Esophagus (tissue), 2 donors: ENCODE measurements around the gene JMJD7. TPM values are rescaled to one million over a fixed set of nuclear protein-coding genes. Genes with fewer than 3 reads are reported as not detected.
A peak's percentile ranks its signal among the peaks of the same experiment; 100 is the strongest.

ENCODE experiments used
- H3K27ac ChIP-seq, 2 donors: one replicate each; pipeline ENCODE4 v1.5.1; 2013; ENCODE audit warnings: low read depth in 2 of 2, mild to moderate bottlenecking in 2 of 2, inconsistent platforms in 1 of 2, low read length in 1 of 2, moderate library complexity in 1 of 2
- H3K27me3 ChIP-seq, 2 donors: one replicate each; pipeline ENCODE4 v1.6.1; 2013; ENCODE audit warnings: low read length in 2 of 2, control low read depth in 1 of 2, mild to moderate bottlenecking in 1 of 2; ENCODE audit not compliant: insufficient read depth in 2 of 2, control insufficient read depth in 1 of 2
- H3K36me3 ChIP-seq, 2 donors: one replicate each; pipeline ENCODE4 v1.6.1; 2013; ENCODE audit warnings: low read length in 1 of 2; ENCODE audit not compliant: control insufficient read depth in 2 of 2, insufficient read depth in 2 of 2
- H3K4me1 ChIP-seq, 2 donors: one replicate each; pipeline ENCODE4 v1.6.1; 2013; ENCODE audit warnings: low read length in 1 of 2; ENCODE audit not compliant: control insufficient read depth in 2 of 2, insufficient read depth in 2 of 2
- H3K4me3 ChIP-seq, 2 donors: one replicate each; pipeline ENCODE4 v1.5.1; 2013; ENCODE audit warnings: low read length in 2 of 2, mild to moderate bottlenecking in 2 of 2, low read depth in 1 of 2, moderate library complexity in 1 of 2
- H3K9me3 ChIP-seq, 2 donors: one replicate each; pipeline ENCODE4 v1.6.1; 2013; ENCODE audit warnings: mild to moderate bottlenecking in 2 of 2, low read depth in 1 of 2, low read length in 1 of 2, moderate library complexity in 1 of 2; ENCODE audit not compliant: control insufficient read depth in 2 of 2, insufficient read depth in 1 of 2
- WGBS, 2 donors: extraction: QIAGEN DNeasy Blood & Tissue Kit; methylation state at CpG; one replicate each; pipeline ENCODE4 v1.1.7; 2013; 5-methylcytosine and 5-hydroxymethylcytosine counted together
- polyA plus RNA-seq, 2 donors: library from polyadenylated mRNA; stranded (reverse); fragments of 200-250 nt; gene quantifications; one replicate each; pipeline ENCODE4 v1.2.3, GENCODE V29; 2013
- donor health status: healthy with polysubstance abuse.
- donor health status: Bipolar disorder and iron deficiency.

Gene JMJD7
- polyA plus RNA-seq, 2 donors: 27.9 to 39.4 TPM

GRCh38 chr15:41882689-41883483, 55.0 kb downstream of the JMJD7 start:
- Histone ChIP-seq H3K27ac (no peak overlapping the region), H3K4me3 (peak overlapping the region; percentile 32 to 35), H3K36me3 (no peaks in the 10 kb centered on the region), H3K4me1 (peaks cover 2 to 43% of the 10 kb centered on the region in 2 donors), H3K9me3 (no peaks in the 10 kb centered on the region), H3K27me3 (no peaks in the 10 kb centered on the region)
- WGBS, 2 donors: 60 to 61% methylated on average over 14 of the region's 14 CpGs

- H3K27me3 ChIP-seq: no peaks in the 10 kb centered on the region
- no peaks in the 10 kb centered on the region for H3K36me3 ChIP-seq
- whole genome bisulfite sequencing, 2 donors: 87 to 96% methylated on average over 2 of the region's 2 CpGs
- peaks cover 2 to 38% of the 10 kb centered on the region in 2 donors for H3K4me1 ChIP-seq
- no peak overlapping the region for H3K4me3 ChIP-seq
- H3K9me3 ChIP-seq: no peaks in the 10 kb centered on the region
- no peak overlapping the region for H3K27ac ChIP-seq
Measured at GRCh38 chr15:41883484-41883825, 55.6 kb downstream of the JMJD7 start.

GRCh38 chr15:41884458-41884857, 56.6 kb downstream of the JMJD7 start:
- Histone ChIP-seq H3K36me3 (no peaks in the 10 kb centered on the region), H3K9me3 (no peaks in the 10 kb centered on the region), H3K4me3 (no peak overlapping the region), H3K27ac (no peak overlapping the region), H3K27me3 (no peaks in the 10 kb centered on the region), H3K4me1 (peaks cover 2 to 30% of the 10 kb centered on the region in 2 donors)
- WGBS, 2 donors: 78 to 79% methylated on average over 7 of the region's 7 CpGs

- Histone ChIP-seq H3K27me3 (no peaks in the 10 kb centered on the region), H3K4me1 (peaks cover 2 to 23% of the 10 kb centered on the region in 2 donors), H3K9me3 (no peaks in the 10 kb centered on the region)
Measured at GRCh38 chr15:41885321-41885720, 57.4 kb downstream of the JMJD7 start.

GRCh38 chr15:41885841-41886240, 57.9 kb downstream of the JMJD7 start:
- Histone ChIP-seq H3K27ac (no peak overlapping the region), H3K4me3 (no peak overlapping the region), H3K36me3 (no peaks in the 10 kb centered on the region), H3K27me3 (no peaks in the 10 kb centered on the region), H3K4me1 (peaks cover 2 to 18% of the 10 kb centered on the region in 2 donors), H3K9me3 (no peaks in the 10 kb centered on the region)
- whole genome bisulfite sequencing, 2 donors: 96% methylated on average over 13 to 14 of the region's 14 CpGs

More at GRCh38 chr15:41885321-41885720, 57.4 kb downstream of the JMJD7 start:
- Histone ChIP-seq H3K4me3 (no peak overlapping the region), H3K27ac (no peak overlapping the region), H3K36me3 (no peaks in the 10 kb centered on the region)

GRCh38 chr15:41886741-41887140, 58.8 kb downstream of the JMJD7 start:
- H3K27me3 ChIP-seq: no peaks in the 10 kb centered on the region
- no peak overlapping the region for H3K4me3 ChIP-seq
- H3K9me3 ChIP-seq: no peaks in the 10 kb centered on the region
- H3K4me1 ChIP-seq: peaks cover 2 to 10% of the 10 kb centered on the region in 2 donors
- H3K27ac ChIP-seq: no peak overlapping the region
- H3K36me3 ChIP-seq: no peaks in the 10 kb centered on the region
- 87 to 90% methylated on average over 7 of the region's 7 CpGs for WGBS, 2 donors

GRCh38 chr15:41887161-41887560, 59.3 kb downstream of the JMJD7 start:
- WGBS, 2 donors: 95 to 97% methylated on average over 10 of the region's 10 CpGs
- H3K36me3 ChIP-seq: no peaks in the 10 kb centered on the region
- no peak overlapping the region for H3K4me3 ChIP-seq
- no peaks in the 10 kb centered on the region for H3K27me3 ChIP-seq
- peaks cover 2 to 8% of the 10 kb centered on the region in 2 donors for H3K4me1 ChIP-seq
- H3K27ac ChIP-seq: no peak overlapping the region
- no peaks in the 10 kb centered on the region for H3K9me3 ChIP-seq

Other genes with a start within 250 kb of the JMJD7 start
- 1 to 10 TPM; 2.8 to 3.0 TPM for gene MGA, start 167.7 kb upstream of the JMJD7 start, polyA plus RNA-seq
- gene MAPKBP1, start 53.6 kb upstream of the JMJD7 start, polyA plus RNA-seq: 10 to 100 TPM; 11.9 to 57.3 TPM
- gene PLA2G4B, start 10.8 kb downstream of the JMJD7 start, polyA plus RNA-seq: 10 to 100 TPM; 31.6 to 48.1 TPM
- 1 to 10 TPM; 2.7 to 9.3 TPM for gene SPTBN5, start 66.0 kb downstream of the JMJD7 start, polyA plus RNA-seq
- 10 to 100 TPM; 12.7 to 13.4 TPM for gene EHD4, start 144.5 kb downstream of the JMJD7 start, polyA plus RNA-seq
- gene PLA2G4E, start 192.9 kb downstream of the JMJD7 start, polyA plus RNA-seq: 1 to 10 TPM; 1.2 to 2.5 TPM